GM11168 (cell line): ENCODE measurements around the gene TMEM176B.
"Not testable (repeated sequence)": the region's sequence is repeated elsewhere in the genome, so short reads cannot be mapped to it uniquely, and the experiment has no call there.

Experiments
- in situ Hi-C: fragments of 300-500 bp; cut with MboI; formaldehyde crosslinking; loops from one replicate; pipeline ENCODE4 v1.12.0; 2022; ENCODE audit warnings: low sequenced_read_pairs; ENCODE audit not compliant: unreplicated experiment

Gene TMEM176B

DNA sequence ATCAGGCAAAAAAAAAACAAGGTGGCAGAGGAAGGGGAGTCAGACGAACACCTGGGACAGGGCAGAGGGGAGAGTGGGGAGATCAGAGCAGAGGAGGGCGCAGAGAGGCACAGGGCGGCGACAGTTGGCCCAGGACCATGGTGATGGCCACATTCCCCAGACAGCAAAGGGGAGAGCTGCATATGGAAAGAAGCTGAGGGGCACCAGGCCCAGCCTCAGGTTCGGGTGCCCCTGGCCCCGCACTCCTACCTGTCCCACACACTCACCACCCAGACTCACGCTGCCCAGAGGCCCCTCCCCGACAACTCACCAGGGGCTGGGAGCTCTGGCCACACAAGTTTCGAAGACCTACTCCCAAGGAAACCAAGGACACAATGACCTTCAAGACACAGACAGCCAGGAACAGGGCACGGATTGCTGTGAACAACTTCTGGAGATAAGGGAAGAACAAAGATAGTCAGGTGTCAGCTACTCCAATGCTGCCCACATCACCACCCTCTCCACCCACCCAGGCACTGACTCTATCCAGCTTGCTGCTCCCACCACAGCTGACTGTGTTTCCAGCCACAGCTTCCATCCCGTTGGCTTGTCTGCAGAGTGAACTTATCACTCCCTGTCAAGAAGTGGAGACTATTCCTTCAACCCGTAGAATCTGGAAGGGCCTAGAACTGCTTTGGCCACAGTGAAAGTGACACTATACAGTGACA lies 8.3 kb downstream of the TMEM176B start:
- in situ Hi-C loops: no loop called here

DNA sequence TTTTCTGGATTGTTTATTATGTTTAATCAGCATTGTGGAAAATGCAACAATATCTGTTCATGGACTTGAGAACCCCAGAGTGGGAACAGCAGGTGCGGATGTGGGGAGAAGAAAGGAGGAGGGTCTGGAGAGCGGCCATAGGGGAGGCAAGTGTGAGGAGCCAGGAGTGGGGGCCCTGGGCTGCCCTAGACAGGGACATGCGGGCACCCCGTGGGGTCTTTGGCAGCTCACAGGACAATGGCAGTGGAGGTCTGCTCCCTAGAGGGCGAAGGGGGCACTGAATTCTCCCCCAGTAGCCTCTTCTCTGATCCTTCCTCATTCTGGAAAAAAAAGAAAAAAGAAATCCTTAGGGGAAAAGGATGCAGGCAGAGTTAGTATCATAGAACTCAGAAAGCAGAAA lies 8.9 kb downstream of the TMEM176B start:
- in situ Hi-C loops: no loop called here

DNA sequence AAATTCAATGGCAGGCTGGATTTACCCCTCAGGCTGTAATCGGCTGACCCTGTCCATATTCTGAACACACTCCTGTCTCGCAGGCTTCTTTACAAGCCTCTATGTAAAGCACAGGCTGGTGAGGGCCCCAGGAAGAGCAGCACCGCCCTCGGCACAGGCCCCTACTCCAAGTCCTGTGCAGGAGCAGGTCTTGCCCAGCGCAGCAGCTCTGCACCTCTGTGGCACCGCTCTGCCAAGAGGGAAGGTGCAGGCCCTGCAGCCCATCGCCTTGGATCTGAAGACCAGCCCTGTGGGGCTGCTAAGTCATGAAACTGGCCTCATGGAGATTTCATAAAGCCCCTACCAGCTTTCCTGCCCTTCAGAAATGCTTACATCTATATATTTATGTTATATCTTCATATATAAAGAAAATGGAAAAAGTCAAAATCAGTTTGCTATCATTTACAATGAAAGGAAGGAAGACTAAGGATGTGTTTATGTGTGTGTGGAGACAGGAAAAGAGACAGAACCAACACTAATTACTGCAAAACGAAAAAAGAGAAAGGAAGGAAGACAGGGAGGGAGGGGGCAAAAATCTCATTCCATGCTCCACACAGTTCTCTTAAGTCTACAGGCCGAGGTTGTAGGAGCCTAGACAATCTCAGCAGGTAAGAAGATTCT lies 9.6 kb downstream of the TMEM176B start:
- in situ Hi-C loops: no loop called here

DNA sequence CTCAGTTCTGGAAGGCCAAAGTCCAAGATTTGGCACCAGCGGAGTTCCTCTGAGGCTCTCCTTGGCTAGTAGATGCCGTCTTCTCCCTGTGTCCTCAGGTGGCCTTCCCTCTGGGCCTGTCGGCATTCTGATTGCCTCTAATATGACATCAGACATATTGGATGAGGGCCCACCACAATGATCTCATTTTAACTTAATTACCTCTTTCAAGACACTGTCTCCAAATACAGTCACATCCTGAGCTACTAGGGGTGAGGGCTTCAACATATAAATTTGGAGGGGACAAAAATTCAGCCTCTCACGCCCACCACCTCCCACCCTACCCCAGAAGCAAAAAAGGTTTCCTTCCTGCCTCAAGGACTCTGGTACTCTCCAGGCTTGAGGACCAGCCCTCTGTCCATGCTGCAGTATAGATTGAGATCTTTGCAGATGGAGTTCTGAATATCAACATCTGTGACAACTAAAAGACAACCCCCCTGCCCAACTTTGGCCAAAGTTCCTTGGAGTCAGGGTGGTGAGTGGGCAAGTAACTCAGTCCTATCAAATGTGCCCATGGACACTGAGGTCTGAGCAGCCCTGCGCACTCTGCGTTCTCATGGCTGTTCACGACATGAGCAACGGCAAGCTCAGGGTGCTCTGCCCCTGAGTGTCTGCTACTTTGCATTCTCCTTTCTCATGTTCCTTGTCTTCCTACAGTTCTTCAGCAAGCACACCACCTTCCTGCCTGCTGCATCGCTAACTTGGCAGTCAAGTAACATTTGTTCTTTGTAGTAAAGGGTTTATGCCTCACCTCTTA lies 11.5 kb downstream of the TMEM176B start:
- in situ Hi-C loops: loop anchor here (10.0 kb wide), 1 partner anchor 196 kb away; no protein-coding TSS in a partner anchor

DNA sequence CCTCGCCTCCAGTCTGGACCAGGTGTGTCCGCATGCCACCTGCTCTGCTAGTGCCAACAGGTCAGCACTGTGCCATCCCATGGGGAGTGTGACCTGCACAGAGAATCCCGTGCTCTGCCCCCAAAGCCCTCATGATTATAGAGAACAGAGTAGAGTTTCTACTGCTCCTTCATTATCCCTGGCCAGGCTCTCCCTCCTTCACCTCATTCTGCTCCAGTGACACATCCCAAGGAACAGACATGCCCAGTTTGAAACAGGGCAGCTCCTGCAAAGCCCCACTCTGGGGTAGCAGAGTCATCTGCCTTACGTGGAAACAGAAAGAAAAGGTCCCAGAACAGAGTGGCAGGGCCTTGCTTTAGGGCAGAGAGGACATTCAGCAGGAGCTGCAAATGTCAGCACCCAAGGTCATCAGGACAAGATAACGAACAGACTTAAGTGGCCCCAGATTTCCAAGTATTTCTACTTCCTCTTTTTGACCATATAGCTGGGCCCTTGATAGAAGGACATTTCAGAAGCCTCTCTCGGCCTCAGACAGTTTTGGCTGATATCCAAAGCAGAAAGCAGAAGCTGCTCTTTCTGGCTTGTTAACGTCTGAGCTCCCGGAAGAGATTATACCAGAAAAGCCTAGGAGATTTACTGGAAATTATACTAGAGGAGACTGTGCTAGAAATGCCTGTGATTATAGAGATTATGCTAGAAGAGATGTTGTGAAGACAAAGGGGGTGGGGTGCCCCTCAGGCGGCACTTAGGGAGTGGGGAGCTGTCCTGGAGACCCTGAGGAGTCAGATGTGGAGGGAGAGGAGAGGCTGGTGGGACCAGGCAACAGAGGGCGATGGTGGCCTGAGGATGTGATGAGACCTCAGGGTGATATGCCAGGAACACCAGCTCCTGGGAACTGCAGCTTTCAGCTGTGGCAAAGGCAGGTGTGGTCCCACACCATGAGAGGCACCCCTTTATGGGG lies 12.6 kb downstream of the TMEM176B start:
- in situ Hi-C loops: loop anchor here (10.0 kb wide), 1 partner anchor 197 kb away; no protein-coding TSS in a partner anchor

DNA sequence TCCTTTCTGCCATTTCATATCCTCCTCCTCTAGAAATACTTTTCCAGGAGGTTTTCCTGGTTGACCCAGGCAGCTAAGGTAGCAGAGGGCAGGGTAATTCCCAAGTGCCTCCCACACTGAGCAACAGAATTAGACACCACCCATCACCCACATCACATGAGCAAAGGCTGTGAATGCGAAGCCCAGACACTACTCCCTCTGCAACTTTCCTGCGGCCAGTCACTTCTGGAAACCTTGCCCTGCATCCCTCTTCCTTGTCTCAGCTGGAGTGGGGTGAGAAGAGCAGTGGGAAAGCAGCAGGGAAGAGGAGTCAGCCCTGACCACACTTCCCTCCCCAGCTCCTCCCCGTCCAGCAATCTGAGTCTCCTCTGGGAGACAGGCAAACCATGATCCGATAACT lies 15.2 kb downstream of the TMEM176B start:
- in situ Hi-C loops: loop anchor here (10.0 kb wide), 1 partner anchor 200 kb away; no protein-coding TSS in a partner anchor

DNA sequence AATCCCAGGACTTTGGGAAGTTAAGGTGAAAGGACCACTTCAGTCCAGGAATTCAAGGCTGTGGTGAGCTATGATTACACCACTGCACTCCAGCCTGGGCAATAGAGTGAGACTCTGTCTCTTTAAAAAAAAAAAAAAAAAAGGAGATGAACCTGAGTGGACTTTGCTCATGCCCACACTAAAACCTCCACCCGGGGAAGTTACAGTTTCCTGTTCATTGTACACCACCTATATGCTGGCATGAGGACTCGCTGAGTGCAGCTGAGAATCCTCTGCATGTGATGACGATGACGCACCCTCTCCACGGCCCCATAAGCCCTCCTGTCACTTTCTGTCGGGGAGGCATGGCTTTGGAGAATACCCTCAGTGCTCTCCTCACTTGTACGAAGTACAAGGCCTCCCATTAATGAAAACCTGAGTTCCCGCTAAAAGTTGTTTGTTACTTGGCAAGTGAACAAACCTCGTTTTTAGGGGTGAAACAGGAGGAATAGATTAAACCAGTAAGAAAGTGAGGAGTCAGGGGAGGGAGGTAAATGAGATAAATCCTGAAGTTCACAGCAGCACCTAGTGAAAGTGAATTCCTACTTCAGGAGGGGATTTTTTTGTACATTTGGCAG lies 15.9 kb downstream of the TMEM176B start:
- in situ Hi-C loops: loop anchor here (10.0 kb wide), 1 partner anchor 201 kb away; no protein-coding TSS in a partner anchor

DNA sequence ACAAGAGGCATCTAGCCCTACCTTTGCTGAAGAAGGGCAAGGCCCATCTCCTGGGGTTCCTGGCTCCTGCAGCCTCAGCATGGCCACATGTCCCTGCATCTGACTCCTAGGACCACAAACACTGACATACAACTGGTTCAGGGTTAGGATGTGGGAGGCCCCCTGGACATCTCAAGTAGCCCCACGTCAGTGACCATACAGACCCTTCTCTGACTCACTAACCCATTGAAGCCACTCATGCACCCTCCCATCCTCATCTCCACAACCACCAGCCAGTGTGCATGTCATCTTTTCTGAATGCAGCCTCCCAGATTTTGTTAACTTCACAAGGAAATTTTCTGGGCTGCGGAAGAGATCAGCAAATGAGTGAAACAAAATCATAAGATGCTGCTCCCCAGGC lies 18.2 kb downstream of the TMEM176B start:
- in situ Hi-C loops: loop anchor here (10.0 kb wide), 1 partner anchor 203 kb away; no protein-coding TSS in a partner anchor

DNA sequence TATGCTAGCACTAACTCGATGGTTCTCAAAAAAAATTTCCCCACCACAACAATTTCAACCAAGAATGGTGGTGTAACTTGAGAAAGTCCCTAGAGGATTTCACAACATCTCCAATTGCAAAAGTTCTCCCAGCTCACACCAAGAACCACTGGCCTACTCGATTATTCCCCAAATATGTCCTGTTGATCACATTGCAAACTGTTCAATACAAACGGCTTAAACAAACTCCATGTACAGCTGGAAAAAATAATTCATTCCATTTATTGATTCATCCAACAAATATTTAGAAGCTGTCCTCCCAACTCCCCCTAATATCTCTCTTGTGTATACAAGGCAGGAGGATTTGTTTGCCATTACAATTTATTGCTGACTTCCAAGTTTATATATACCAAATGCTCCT lies 19.1 kb downstream of the TMEM176B start:
- in situ Hi-C loops: loop anchor here (10.0 kb wide), 1 partner anchor 204 kb away; no protein-coding TSS in a partner anchor

DNA sequence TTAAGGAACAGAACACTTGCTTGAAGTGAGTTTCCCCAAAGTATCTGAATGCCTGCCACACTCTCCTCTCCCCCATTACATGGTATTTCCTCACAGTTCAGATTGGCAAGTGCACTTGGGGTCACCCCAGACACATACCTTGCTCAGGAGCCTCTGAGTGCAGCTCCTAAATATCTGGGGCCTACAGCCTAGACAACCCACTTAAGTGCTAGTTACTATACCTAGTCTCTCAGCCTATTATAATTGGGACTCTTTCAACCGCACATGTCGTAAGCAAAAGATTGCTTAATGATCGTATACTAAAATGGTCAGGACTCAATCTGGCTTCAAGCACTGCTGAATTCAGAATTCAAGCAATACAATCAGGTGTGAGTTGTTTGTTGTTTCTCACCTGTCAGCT lies 19.9 kb downstream of the TMEM176B start:
- in situ Hi-C loops: loop anchor here (10.0 kb wide), 1 partner anchor 205 kb away; no protein-coding TSS in a partner anchor

DNA sequence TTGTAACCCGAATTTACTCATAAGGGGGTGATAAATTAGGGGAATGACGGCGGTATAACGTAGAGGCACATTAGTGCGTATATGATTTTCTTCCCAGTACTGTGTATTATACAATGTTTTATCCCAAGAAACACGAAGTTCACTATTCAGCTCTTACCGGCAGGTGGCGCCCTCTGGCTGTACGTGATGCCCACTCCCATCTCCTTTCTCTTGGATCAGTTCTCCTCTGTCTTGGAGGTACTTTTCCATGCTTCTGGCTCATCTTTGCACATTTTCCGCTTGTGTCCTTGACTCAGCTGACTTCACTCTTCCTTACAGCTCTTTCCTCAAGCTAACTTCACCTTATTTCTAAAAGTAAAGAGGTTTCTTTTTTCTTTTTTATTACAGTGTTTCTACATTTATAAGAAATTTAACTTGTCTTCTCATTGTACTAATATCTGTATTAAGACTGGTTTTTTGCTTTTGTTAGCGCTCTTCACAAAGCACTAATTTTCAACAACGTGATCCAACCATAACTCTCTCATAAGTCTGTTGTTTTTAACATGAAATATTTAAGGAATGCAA lies 21.3 kb downstream of the TMEM176B start:
- in situ Hi-C loops: no loop called here

DNA sequence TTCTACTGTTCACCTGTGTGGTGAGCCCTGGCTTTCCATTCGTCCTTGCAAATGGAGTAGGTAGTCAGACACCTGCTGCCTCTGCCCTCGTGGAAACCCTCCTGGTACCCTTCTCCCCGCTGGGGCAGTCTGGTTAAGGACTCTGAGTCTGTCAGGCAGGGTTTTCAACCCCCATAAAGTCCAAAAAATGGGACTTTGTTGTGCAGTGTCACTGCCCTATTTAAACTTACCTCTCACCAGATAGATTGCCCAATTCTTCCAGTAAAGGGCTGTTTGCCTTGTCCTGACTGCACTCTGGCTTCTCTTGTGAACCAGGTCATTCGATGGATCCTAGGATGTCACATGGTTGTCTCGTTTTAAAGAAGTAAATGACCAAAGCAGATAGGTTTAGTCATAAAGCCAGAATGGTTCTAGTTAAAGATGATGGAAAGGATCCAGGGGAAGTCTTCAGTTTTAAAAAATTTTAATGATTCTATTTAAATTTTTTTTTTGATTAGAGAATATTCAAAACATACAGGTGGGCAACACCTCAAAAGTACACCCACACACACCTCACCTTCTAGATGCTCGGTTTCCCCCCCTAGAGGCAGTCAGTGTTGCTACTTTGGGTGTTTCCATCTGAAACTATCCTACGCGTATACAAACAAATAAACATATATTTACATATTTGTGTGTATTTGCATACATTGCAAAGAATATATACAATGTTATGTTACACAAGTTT lies 22.0 kb downstream of the TMEM176B start:
- in situ Hi-C loops: no loop called here

DNA sequence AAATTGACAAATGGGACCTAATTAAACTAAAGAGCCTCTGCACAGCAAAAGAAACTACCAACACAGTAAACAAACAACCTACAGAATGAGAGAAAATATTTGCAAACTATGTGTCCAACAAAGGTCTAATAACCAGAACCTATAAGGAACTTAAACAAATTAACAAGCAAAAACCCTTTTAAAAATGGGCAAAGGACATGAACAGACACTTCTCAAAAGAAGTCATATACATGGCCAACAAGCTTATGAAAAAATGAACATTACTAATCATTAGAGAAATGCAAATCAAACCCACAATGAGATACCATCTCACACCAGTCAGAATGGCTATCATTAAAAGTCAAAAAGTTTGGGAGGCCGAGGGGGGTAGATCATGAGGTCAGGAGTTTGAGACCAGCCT lies 26.0 kb downstream of the TMEM176B start:
- in situ Hi-C loops: not testable (repeated sequence)

DNA sequence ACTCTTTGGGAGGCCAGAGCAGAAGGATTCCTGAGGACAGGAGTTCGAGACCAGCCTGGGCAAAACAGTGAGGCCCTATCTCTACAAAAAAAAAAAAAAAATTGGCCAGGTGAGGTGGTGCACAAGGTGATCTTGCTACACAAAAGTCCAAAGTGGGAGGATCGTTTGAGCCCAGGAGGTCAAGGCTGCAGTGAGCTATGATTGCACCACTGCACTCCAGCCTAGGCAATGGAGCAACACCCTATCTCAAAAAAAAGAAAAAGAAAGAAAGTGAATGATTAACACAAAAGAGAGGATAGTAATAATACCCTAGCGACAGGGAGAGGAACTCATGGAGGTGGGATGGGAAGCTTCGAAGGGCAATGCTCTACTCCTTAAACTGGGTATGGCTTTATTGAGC lies 30.4 kb downstream of the TMEM176B start:
- in situ Hi-C loops: no loop called here

DNA sequence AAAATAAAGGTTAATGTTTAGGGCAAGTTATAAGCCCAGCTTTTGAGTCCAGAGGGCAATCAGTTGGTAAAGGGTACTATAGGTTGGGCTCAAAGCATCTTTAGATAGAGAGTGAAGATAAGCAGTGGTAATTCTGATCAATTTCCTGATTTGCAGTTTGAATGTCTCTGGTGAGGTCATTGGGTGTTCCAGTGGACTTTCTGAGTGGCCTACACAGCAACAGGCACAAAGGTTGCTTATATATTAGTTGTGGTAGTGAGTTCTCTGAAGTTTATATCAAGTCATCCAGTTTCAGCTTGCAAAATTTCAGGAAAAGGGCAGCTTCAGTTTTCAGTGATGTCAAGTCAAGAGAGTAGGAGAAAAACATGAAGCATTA lies 33.8 kb downstream of the TMEM176B start:
- in situ Hi-C loops: no loop called here

DNA sequence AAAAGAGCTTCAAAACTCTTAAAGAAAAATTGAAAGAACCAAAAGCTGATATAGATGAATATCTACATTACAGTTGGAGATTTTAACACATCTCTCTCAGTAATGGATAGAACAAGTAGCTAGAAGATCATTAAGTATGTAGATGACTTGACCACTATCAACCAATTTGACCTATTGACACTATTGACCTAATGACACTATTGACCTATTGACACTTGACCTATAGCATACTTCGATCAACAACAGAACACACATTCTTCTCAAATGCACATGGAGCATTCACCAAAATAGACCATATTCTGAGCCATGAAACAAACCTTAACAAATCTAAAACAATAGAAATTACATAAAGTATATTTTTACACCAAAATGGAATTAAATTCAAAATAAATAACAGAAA lies 40.7 kb downstream of the TMEM176B start:
- in situ Hi-C loops: loop anchor here (10.0 kb wide), 1 partner anchor 95 kb away; no protein-coding TSS in a partner anchor

DNA sequence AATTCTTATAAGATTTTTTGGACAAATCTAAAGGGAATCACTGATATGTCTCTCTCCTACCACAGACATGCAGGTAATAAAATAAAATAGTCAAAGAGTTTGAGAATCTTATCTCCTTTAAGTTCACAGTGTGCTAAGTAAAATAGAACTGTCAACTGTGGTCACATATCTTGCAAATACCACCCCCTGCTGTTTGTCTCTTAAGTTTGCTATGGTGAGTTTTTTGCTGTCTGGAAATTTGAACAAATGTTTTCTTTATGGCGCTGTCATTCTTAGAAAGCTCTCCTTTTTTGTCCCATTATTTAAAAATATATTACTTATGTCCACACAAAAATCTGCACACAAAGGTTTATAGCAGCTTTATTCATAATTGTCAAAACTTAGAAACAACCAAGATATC lies 43.3 kb downstream of the TMEM176B start:
- in situ Hi-C loops: loop anchor here (10.0 kb wide), 1 partner anchor 92 kb away; no protein-coding TSS in a partner anchor

DNA sequence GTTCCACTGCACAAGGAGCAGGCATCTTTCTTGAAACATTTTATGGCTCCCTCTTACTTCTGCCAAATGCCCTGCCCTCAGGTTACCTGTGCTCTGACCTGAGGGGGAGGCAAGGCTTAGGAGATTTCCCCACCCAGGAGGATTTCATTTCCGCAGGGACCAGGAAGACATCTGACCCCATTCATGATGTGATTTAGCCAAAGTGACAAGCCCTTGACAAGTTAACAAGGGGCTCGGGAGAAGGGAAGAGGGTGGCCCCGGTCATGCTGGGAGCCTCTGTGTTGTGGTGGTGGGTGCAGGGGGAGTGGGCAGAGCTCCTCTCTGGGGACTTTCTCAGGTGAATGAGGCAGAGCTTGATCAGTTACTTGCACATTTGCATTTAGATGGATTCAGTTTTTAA lies 44.0 kb downstream of the TMEM176B start:
- in situ Hi-C loops: loop anchor here (10.0 kb wide), 1 partner anchor 91 kb away; no protein-coding TSS in a partner anchor
